GM23338 (cell line): ENCODE data around the gene LRP11. TPM values are rescaled to one million over a fixed set of nuclear protein-coding genes. Genes with fewer than 3 reads are reported as not detected.

Experiments used
- ATAC-seq: fragments of 200-7000 bp; cut with Tn5 transposase; 3 replicates; pipeline ENCODE4 v1.9.1; 2020
- DNase-seq: peaks from one replicate; pipeline ENCODE4 v3.0.0-alpha.2; 2015; ENCODE audit warnings: low spot score
- H2AFZ ChIP-seq: fragments of 200-600 bp; sonication (generic); 2 replicates; pipeline ENCODE4 v1.8.0; 2016; ENCODE audit warnings: antibody characterized with exemption, mild to moderate bottlenecking, moderate library complexity
- H3F3A ChIP-seq: fragments of 200-600 bp; sonication (generic); replicated peaks from 2 replicates; pipeline ENCODE4 v1.8.0; 2017; ENCODE audit warnings: antibody characterized with exemption, mixed run types, low read depth
- H3K27ac ChIP-seq: fragments of 200-600 bp; sonication (generic); 2 replicates; pipeline ENCODE4 v1.6.1; 2016; ENCODE audit warnings: low read depth
- H3K27me3 ChIP-seq: fragments of 200-600 bp; sonication (generic); 2 replicates; pipeline ENCODE4 v1.8.0; 2016; ENCODE audit warnings: mild to moderate bottlenecking, mixed run types, moderate library complexity; ENCODE audit not compliant: insufficient read depth
- H3K36me3 ChIP-seq: fragments of 200-600 bp; sonication (generic); 2 replicates; pipeline ENCODE4 v1.8.0; 2016; ENCODE audit warnings: mild to moderate bottlenecking; ENCODE audit not compliant: insufficient read depth
- H3K4me1 ChIP-seq: fragments of 200-600 bp; sonication (generic); 2 replicates; pipeline ENCODE4 v1.8.0; 2016; ENCODE audit warnings: mild to moderate bottlenecking, moderate library complexity; ENCODE audit not compliant: insufficient read depth
- H3K4me2 ChIP-seq: fragments of 200-600 bp; sonication (generic); 2 replicates; pipeline ENCODE4 v1.7.1; 2017; ENCODE audit warnings: mixed run types
- H3K4me3 ChIP-seq: fragments of 200-600 bp; sonication (generic); 2 replicates; pipeline ENCODE4 v1.6.1; 2016; ENCODE audit warnings: mixed run types
- H3K79me2 ChIP-seq: fragments of 200-600 bp; sonication (generic); replicated peaks from 2 replicates; pipeline ENCODE4 v1.8.0; 2017; ENCODE audit warnings: mild to moderate bottlenecking; ENCODE audit not compliant: insufficient read depth
- H3K9me2 ChIP-seq: fragments of 200-600 bp; sonication (generic); 2 replicates; pipeline ENCODE4 v1.8.0; 2017; ENCODE audit not compliant: insufficient read depth
- H4K20me1 ChIP-seq: fragments of 200-600 bp; sonication (generic); replicated peaks from 2 replicates; pipeline ENCODE4 v1.8.0; 2017; ENCODE audit warnings: mild to moderate bottlenecking; ENCODE audit not compliant: insufficient read depth
- H3K27ac Mint-ChIP-seq: 2 replicates; pipeline ENCODE4 v1.8.0; 2020; ENCODE audit warnings: inconsistent platforms, mild to moderate bottlenecking, moderate library complexity, mixed read lengths
- H3K27me3 Mint-ChIP-seq: 3 replicates; pipeline ENCODE4 v1.8.0; 2022; ENCODE audit warnings: low read depth, mild to moderate bottlenecking, moderate library complexity, mixed read lengths, inconsistent platforms; ENCODE audit not compliant: insufficient read depth, poor library complexity
- H3K36me3 Mint-ChIP-seq: 3 replicates; pipeline ENCODE4 v1.8.0; 2021; ENCODE audit warnings: low read depth, mild to moderate bottlenecking, inconsistent platforms, moderate library complexity, mixed read lengths
- H3K4me1 Mint-ChIP-seq: 3 replicates; pipeline ENCODE4 v1.8.0; 2020; ENCODE audit warnings: mild to moderate bottlenecking, inconsistent platforms, mixed read lengths
- H3K4me3 Mint-ChIP-seq: 3 replicates; pipeline ENCODE4 v1.8.0; 2021; ENCODE audit warnings: moderate library complexity, mild to moderate bottlenecking, inconsistent platforms, mixed read lengths
- H3K9me3 Mint-ChIP-seq: 3 replicates; pipeline ENCODE4 v1.8.0; 2020; ENCODE audit warnings: moderate library complexity, mild to moderate bottlenecking, inconsistent platforms, mixed read lengths
- CREB1 ChIP-seq: fragments of 250-450 bp; sonication (Bioruptor Pico); IDR thresholded peaks from 2 replicates; pipeline ENCODE4 v1.5.0; 2020; ENCODE audit warnings: low read depth, mild to moderate bottlenecking, moderate library complexity
- CTCF ChIP-seq, 2 experiments: fragments of 200-600 bp in 1 of 2; sonication (generic) in 1 of 2; conservative IDR thresholded peaks; 2 replicates each; pipeline versions ENCODE4 v1.5.1 to v1.6.1; 2016 to 2017; ENCODE audit warnings: antibody characterized with exemption in 2 of 2, low read depth in 2 of 2, mild to moderate bottlenecking in 2 of 2, moderate library complexity in 1 of 2
- EZH2 ChIP-seq: fragments of 200-600 bp; sonication (generic); IDR thresholded peaks from one replicate; pipeline ENCODE4 v1.8.0; 2017; ENCODE audit warnings: antibody characterized with exemption, mild to moderate bottlenecking, low read depth; ENCODE audit not compliant: unreplicated experiment
- JUNB ChIP-seq: IDR thresholded peaks from one replicate; pipeline ENCODE4 v1.6.1; 2016; ENCODE audit warnings: antibody characterized with exemption; ENCODE audit not compliant: unreplicated experiment
- NANOG ChIP-seq: IDR thresholded peaks from 2 replicates; pipeline ENCODE4 v1.6.1; 2016; ENCODE audit warnings: antibody characterized with exemption, borderline replicate concordance
- POLR2AphosphoS5 ChIP-seq: IDR thresholded peaks from 2 replicates; pipeline ENCODE4 v1.6.1; 2016; ENCODE audit warnings: antibody characterized with exemption, low read depth
- STAT1 ChIP-seq: IDR thresholded peaks from one replicate; pipeline ENCODE4 v1.6.1; 2016; ENCODE audit warnings: antibody characterized with exemption; ENCODE audit not compliant: unreplicated experiment
- ZNF114 ChIP-seq: fragments of 250-450 bp; sonication (Bioruptor Pico); IDR thresholded peaks from 2 replicates; pipeline ENCODE4 v1.5.0; 2020; ENCODE audit warnings: mild to moderate bottlenecking, moderate library complexity
- polyA plus RNA-seq: library from polyadenylated mRNA; unstranded; fragments of >200 nt; fragmentation: Nextera tagmentation; extraction: Ambion mirVana; gene quantifications from 2 replicates; pipeline ENCODE4 v1.2.1, GENCODE V29; 2016
- total RNA-seq: library from RNA; depleted of rRNA; stranded (reverse); fragments of >200 nt; shearing (Covaris generic); gene quantifications from 2 replicates; pipeline ENCODE4 v1.2.3, GENCODE V29; 2014
- TF ChIP-seq, protein P1 (sequence below): IDR thresholded peaks from 2 replicates; pipeline ENCODE4 v1.6.1; 2016; ENCODE audit warnings: antibody characterized with exemption
- TF ChIP-seq, protein P2 (sequence below): IDR thresholded peaks from one replicate; pipeline ENCODE4 v1.6.1; 2018; ENCODE audit warnings: antibody characterized with exemption; ENCODE audit not compliant: unreplicated experiment

LRP11 gene
- total and polyA plus RNA-seq, 2 experiments from 2014 or later: 10.8 to 37.1 TPM

- Histone ChIP-seq H3K79me2 (peaks cover 19% of the 10 kb centered on the region), H4K20me1 (0 out of 2 replicates have a peak, but pooled peaks cover 19% of the 10 kb centered on the region), H3K36me3 (no peaks in the 10 kb centered on the region), H3K4me1 (peaks cover 20% of the 10 kb centered on the region), H3K27ac (no peak overlapping the region), H3K4me2 (peak overlapping the region; percentile 97; the same call in 1 of the 2 replicates), H2AFZ (no peak overlapping the region), H3K27me3 (peaks cover 17% of the 10 kb centered on the region), H3K4me3 (peak overlapping the region; percentile 26; the same call in 1 of the 2 replicates), H3K9me2 (no peaks in the 10 kb centered on the region), H3F3A (0 out of 2 replicates have a peak, but pooled peaks cover 6% of the 10 kb centered on the region)
- Mint-ChIP-seq H3K9me3 (no peaks in the 10 kb centered on the region; the same call in 2 of the 3 replicates), H3K4me3 (peak overlapping the region; percentile 11; the same call in 2 of the 3 replicates), H3K27me3 (peaks cover 21% of the 10 kb centered on the region), H3K36me3 (no peaks in the 10 kb centered on the region), H3K4me1 (peaks cover 48% of the 10 kb centered on the region), H3K27ac (no peak overlapping the region)
- no peak for DNase-seq
- no peak for ATAC-seq
- TF ChIP-seq JUNB (no peak), NANOG (no peak), EZH2 (no peak), CREB1 (CRISPR knock-in tag) (no peak), CTCF (conservative IDR thresholded peaks at IDR 0.05; ENCODE audit: low read depth in 2 of 2) (peak in 1 of 2 experiments; percentile 32; a peak in 2 of 4 replicates), STAT1 (no peak), POLR2AphosphoS5 (no peak)
- TF ChIP-seq, protein P1, sequence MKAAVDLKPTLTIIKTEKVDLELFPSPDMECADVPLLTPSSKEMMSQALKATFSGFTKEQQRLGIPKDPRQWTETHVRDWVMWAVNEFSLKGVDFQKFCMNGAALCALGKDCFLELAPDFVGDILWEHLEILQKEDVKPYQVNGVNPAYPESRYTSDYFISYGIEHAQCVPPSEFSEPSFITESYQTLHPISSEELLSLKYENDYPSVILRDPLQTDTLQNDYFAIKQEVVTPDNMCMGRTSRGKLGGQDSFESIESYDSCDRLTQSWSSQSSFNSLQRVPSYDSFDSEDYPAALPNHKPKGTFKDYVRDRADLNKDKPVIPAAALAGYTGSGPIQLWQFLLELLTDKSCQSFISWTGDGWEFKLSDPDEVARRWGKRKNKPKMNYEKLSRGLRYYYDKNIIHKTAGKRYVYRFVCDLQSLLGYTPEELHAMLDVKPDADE: no peak
Measured at GRCh38 chr6:149860834-149861602, 3.1 kb downstream of the LRP11 start.

DNA sequence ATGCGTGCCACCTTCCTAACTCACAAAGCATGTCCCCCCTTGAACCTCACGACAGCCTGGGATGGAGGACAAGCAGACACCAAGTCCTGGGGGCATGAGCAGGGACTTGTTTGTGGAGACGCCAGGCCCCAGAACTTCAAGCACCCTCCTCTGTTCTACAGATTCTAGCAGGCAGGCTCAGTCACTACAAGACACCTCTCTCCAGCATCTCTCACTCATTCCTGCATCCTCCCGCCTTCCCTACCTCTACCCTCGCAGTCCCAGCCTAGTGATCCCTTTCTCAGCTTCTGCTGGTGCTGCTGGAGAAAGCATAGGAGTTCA lies 3.7 kb downstream of the LRP11 start:
- Mint-ChIP-seq H3K4me3 (no peak overlapping the region; the same call in 2 of the 3 replicates), H3K27ac (no peak overlapping the region), H3K36me3 (no peaks in the 10 kb centered on the region), H3K9me3 (no peaks in the 10 kb centered on the region), H3K27me3 (peaks cover 18% of the 10 kb centered on the region), H3K4me1 (peaks cover 54% of the 10 kb centered on the region)
- DNase-seq (no peak), ATAC-seq (no peak)
- no peak overlapping the region for H3K27ac ChIP-seq
- H3K4me1 ChIP-seq: peaks cover 25% of the 10 kb centered on the region
- H3F3A ChIP-seq: 0 out of 2 replicates have a peak, but pooled peaks cover 6% of the 10 kb centered on the region
- peaks cover 19% of the 10 kb centered on the region for H3K79me2 ChIP-seq
- peaks cover 17% of the 10 kb centered on the region for H3K27me3 ChIP-seq
- 0 out of 2 replicates have a peak overlapping the region, but pooled peaks have one; percentile 97 for H3K4me2 ChIP-seq
- H4K20me1 ChIP-seq: 0 out of 2 replicates have a peak, but pooled peaks cover 19% of the 10 kb centered on the region
- no peaks in the 10 kb centered on the region for H3K9me2 ChIP-seq
- H3K4me3 ChIP-seq: no peak overlapping the region
- no peak overlapping the region for H2AFZ ChIP-seq
- H3K36me3 ChIP-seq: no peaks in the 10 kb centered on the region
- TF ChIP-seq, protein P2, sequence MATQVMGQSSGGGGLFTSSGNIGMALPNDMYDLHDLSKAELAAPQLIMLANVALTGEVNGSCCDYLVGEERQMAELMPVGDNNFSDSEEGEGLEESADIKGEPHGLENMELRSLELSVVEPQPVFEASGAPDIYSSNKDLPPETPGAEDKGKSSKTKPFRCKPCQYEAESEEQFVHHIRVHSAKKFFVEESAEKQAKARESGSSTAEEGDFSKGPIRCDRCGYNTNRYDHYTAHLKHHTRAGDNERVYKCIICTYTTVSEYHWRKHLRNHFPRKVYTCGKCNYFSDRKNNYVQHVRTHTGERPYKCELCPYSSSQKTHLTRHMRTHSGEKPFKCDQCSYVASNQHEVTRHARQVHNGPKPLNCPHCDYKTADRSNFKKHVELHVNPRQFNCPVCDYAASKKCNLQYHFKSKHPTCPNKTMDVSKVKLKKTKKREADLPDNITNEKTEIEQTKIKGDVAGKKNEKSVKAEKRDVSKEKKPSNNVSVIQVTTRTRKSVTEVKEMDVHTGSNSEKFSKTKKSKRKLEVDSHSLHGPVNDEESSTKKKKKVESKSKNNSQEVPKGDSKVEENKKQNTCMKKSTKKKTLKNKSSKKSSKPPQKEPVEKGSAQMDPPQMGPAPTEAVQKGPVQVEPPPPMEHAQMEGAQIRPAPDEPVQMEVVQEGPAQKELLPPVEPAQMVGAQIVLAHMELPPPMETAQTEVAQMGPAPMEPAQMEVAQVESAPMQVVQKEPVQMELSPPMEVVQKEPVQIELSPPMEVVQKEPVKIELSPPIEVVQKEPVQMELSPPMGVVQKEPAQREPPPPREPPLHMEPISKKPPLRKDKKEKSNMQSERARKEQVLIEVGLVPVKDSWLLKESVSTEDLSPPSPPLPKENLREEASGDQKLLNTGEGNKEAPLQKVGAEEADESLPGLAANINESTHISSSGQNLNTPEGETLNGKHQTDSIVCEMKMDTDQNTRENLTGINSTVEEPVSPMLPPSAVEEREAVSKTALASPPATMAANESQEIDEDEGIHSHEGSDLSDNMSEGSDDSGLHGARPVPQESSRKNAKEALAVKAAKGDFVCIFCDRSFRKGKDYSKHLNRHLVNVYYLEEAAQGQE: no peak
- TF ChIP-seq CTCF (conservative IDR thresholded peaks at IDR 0.05; ENCODE audit: low read depth in 2 of 2) (no peak), ZNF114 (CRISPR knock-in tag) (no peak), CREB1 (CRISPR knock-in tag) (no peak), STAT1 (no peak), JUNB (no peak)
